ENCODE results near the gene MIR17HG. TPM values are rescaled to one million over a fixed set of nuclear protein-coding genes. Genes with fewer than 3 reads are reported as not detected.

Gene MIR17HG
- total RNA-seq, 2 experiments from 2014 or later = 8.1 to 9.9 TPM

DNA sequence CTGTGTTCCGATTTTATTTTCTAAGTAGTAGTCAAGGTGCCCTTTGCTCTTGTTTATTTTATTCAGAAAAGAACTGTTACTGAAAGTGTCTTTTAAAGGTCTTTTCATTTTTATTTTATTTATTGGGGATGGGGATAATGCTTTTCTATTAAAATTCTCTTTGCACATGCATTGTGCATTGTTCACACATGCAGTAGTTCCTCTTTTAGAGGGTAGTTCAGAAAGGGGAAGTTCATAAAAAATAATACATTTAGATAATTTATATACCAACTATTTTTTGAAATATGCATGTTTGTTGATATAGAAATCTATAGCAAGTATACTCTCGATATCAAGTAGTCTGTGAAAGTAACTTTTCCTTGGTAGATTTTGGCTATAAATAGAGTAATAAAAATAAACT, 54.4 kb downstream of the MIR17HG start:
- Mint-ChIP-seq H3K4me3 (no peak overlapping the region), H3K27me3 (ENCODE audit: low read depth) (peaks cover 58% of the 10 kb centered on the region), H3K4me1 (ENCODE audit: low read depth) (peaks cover 13% of the 10 kb centered on the region), H3K27ac (no peak overlapping the region), H3K9me3 (ENCODE audit: insufficient read depth) (no peaks in the 10 kb centered on the region), H3K36me3 (ENCODE audit: low read depth) (no peaks in the 10 kb centered on the region)
- CTCF ChIA-PET = no interaction called here
- no peak for DNase-seq
- POLR2A ChIA-PET = no interaction called here
- ATAC-seq = no peak

Other genes starting within 250 kb of the MIR17HG start
- not detected for gene GPC5, start 50.9 kb downstream of the MIR17HG start, total RNA-seq